ENCODE data around the gene APOF. TPM values are rescaled to one million over a fixed set of nuclear protein-coding genes. Genes with fewer than 3 reads are reported as not detected.

Gene APOF
- total RNA-seq = not detected in 2 replicates

GRCh38 chr12:56362130-56363059, at the start of gene APOF:
Gene APOF (minus strand): TSS chr12:56362857. CDS start chr12:56362745, 112 bp downstream.

GRCh38 chr12:56359851-56360767, 2.5 kb downstream of the APOF start, which contains the start of gene STAT2:
Gene STAT2 (minus strand): TSS chr12:56360107. CDS start chr12:56356571, 3,536 bp downstream.

GRCh38 chr12:56338308-56339157, 24.1 kb downstream of the APOF start, which contains the start of gene IL23A:
Gene IL23A (plus strand): TSS chr12:56338884. CDS start chr12:56339045, 161 bp downstream.

GRCh38 chr12:56333679-56334489, 28.8 kb downstream of the APOF start, which contains the start of gene PAN2:
Gene PAN2 (minus strand): TSS chr12:56334000. CDS start chr12:56333094, 906 bp downstream.

GRCh38 chr12:56315622-56316473, 46.8 kb downstream of the APOF start, which contains the start of gene CNPY2:
Gene CNPY2 (minus strand): TSS chr12:56315988. CDS start chr12:56315217, 771 bp downstream.

Small RNA genes lying within 50 kb of the gene (small RNA-seq; reads per million reads assigned to genes)
- not detected for gene RNU7-40P

Other genes with a start within 250 kb of the APOF start
- gene RPL41, start 246.2 kb downstream of the APOF start, total RNA-seq = 2,466 and 4,153 TPM in 2 replicates
- gene ZC3H10, start 244.6 kb downstream of the APOF start, total RNA-seq = 6.2 and 6.5 TPM in 2 replicates
- 259 and 330 TPM in 2 replicates for gene ESYT1, start 234.6 kb downstream of the APOF start, total RNA-seq
- 51.1 and 67.2 TPM in 2 replicates for gene MYL6B, start 210.3 kb downstream of the APOF start, total RNA-seq
- gene MYL6, start 204.5 kb downstream of the APOF start, total RNA-seq = 1,508 and 2,188 TPM in 2 replicates
- 72.1 and 75.0 TPM in 2 replicates for gene SMARCC2, start 173.4 kb downstream of the APOF start, total RNA-seq
- gene RNF41, start 140.9 kb downstream of the APOF start, total RNA-seq = 95.6 and 123 TPM in 2 replicates
- gene NABP2, start 138.5 kb downstream of the APOF start, total RNA-seq = 30.7 and 34.0 TPM in 2 replicates
- not detected in 2 replicates for gene SLC39A5, start 132.8 kb downstream of the APOF start, total RNA-seq
- 19.9 and 25.0 TPM in 2 replicates for gene ANKRD52, start 104.5 kb downstream of the APOF start, total RNA-seq
- gene COQ10A, start 95.9 kb downstream of the APOF start, total RNA-seq = 8.6 and 9.2 TPM in 2 replicates
- 238 and 262 TPM in 2 replicates for gene CS, start 62.5 kb downstream of the APOF start, total RNA-seq
- 86.9 and 93.8 TPM in 2 replicates for gene CNPY2, start 46.9 kb downstream of the APOF start, total RNA-seq
- gene PAN2, start 28.9 kb downstream of the APOF start, total RNA-seq = 13.3 and 18.8 TPM in 2 replicates
- not detected in 2 replicates for gene IL23A, start 24.0 kb downstream of the APOF start, total RNA-seq
- 67.8 and 71.0 TPM in 2 replicates for gene STAT2, start 2.8 kb downstream of the APOF start, total RNA-seq
- gene TIMELESS, start 86.6 kb upstream of the APOF start, total RNA-seq = 14.6 and 17.9 TPM in 2 replicates
- not detected in 2 replicates for gene MIP, start 91.8 kb upstream of the APOF start, total RNA-seq
- 2.6 and 2.7 TPM in 2 replicates for gene SPRYD4, start 105.7 kb upstream of the APOF start, total RNA-seq
- 0.13 and 0.22 TPM in 2 replicates for gene GLS2, start 125.3 kb upstream of the APOF start, total RNA-seq
- gene RBMS2, start 159.0 kb upstream of the APOF start, total RNA-seq = 43.8 and 53.7 TPM in 2 replicates

All from thoracic aorta endothelial cell (primary cell).